ENCODE results near the gene FAAP20.

Gene FAAP20

DNA sequence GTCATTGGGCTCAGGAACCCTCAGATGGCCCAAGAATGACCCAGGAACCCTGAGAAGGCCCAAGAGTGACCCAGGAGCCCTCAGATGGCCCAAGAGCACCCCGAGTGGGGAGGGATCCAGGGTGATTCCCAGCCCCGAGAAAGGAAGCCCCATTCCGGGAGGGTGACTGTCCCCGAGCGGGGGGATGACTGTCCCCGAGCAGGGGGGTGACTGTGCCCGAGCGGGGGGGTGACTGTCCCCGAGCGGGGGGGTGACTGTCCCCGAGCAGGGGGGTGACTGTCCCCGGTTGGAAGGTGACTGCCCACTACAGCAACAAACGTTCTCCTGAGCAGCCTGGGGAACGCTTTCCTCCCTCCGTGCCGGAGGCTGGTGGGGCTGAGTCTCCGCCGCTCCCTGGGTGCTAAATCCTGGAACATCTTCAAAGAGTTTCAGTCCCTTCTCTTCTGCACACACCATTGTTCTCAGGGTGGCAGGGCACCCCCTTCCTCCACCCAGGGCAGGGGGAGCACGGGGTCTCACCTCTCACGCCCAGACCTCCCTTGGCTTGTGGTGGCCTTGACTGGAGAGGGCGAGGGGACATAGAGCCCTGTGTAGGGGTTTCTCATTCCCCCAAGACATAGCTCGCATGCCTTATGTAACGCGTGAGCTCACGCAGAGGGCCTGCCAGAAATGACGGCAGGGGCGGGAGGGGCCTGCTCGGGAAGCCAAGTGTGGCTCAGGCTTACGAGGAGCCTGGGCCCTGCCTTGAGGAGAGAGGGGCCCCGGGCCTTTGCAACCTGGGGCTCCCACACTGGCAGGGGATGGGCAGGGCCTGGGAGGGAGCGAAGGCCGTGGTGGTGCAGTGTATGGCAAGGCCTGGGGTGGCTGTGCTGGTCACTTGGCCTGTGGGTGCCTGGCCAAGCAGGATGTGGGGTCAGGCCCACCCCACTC is 19.3 kb upstream of the FAAP20 start:
- peak overlapping the region in 2 of 7 experiments; percentile 18 to 21 for H3K4me3 ChIP-seq

DNA sequence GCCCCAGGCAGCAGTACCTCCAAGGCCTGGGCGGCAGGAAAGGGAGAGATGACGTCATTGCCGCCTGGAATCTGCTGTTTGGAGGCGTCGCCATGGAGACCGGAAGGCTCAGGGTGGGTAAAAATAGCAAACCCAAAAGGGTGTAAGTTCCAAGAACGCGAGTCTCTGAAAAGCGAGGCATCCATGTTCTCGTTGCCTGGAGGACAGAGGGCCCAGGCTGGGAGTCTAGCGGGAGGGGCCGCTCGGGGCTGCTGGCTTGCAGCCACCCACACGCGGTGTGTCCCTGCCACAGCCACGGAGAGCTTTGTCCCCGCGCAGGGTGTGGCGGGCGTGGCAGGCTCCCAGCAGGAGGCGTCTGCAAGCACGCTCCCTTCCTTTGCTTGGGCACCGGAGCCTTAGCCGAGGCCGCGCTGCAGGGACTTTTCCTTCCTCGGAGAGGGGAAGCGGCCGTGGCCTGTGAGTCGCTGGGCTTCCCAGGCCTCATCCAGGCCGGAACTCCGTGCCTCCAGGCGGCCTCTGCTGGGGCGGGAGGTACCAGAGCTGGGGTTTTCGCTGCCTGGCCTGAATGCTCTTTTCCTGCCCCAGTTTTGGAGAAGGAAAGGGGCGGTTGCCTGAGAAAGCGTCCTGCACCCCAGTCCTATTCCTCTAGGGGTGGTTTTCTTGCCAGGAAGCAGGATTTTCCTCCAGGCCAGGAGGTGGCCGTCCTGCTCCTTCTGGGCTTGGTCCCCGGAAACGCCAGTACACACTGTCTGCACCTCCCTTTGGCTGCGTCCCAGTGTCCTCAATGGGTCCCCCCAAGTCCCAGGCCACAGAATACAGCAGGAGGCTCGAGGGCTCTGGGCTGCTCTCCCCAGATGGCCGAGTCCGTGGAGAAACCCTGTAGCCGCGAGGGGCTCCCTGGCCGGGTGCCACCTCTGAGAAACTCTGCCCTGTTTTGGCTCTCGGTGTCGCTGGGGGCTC is 18.2 kb upstream of the FAAP20 start:
- Histone ChIP-seq H3K27ac (peak overlapping the region; percentile 62 to 99 (median 92)), H3K4me3 (peak overlapping the region in 5 of 7 experiments; percentile 4 to 21 (median 13))

More for the DNA sequence above, 19.3 kb upstream of the FAAP20 start:
- peak overlapping the region; percentile 76 to 99 (median 92) for H3K27ac ChIP-seq

DNA sequence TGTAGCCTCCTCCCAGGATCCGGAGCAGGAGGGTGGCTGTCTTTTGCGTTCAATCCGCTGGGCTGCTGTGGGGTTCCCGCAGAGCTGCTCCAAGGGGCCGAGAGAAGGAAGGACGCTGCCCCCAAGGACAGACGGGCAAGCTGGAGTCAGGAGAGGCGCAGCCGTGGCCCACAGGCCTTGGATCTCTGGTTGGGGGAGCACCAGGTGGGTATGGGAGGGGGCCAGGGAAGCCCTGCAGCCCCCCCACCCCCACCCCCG is 17.6 kb upstream of the FAAP20 start:
- Histone ChIP-seq H3K4me3 (peak overlapping the region in 2 of 7 experiments; percentile 13 to 18), H3K27ac (peak overlapping the region; percentile 62 to 99 (median 92))

DNA sequence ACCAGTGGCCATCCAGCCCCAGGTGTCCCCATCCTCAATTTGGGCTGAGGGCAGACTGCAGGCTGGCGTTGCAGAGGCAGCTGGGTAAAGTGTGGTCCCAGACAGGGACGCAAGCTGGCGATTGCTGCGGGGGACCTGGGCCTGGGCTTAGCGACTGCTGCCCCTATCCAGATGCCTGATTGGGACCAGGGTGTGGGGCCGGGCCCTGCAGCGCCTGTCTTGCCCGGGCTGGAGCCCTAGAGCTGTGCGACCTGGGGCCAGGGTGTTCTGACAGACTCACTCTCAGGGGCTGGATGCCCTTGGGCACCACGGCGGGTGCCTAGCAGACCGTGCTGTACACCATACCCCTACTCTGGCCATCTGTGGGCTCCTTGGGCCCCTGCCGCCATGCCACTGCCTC is 16.2 kb upstream of the FAAP20 start:
- H3K27ac ChIP-seq = peak overlapping the region in 10 of 21 experiments; percentile 42 to 88 (median 79)
- H3K4me3 ChIP-seq = no peak overlapping the region

DNA sequence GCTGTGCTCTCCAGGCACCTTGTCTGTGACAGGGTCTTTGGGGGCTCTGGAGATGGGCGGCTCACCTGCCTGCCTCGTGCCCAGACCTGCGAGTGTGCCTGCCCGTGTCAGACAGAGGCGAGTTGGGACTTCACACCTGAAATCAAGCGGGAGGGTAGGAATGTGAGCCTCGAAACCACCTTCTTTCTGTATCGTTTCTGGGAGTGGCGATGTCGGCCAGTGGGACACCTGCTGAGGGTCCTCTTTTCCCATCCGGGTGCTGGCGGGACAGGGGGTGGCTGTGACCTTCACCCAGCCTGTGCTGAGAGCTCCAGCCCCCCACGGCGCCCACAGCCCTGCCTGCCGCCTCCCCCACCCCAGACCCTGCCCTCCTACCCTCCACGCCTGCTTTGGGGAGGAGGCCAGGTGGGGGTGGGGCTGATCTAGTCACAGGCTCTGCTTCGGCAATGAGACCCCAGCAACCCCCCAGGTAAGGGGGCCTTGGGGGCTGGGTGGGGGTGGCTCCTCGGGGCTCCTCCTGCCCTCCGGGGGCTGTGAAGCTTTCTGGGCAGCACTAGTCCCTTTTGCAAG is 15.6 kb upstream of the FAAP20 start:
- peak overlapping the region in 14 of 21 experiments; percentile 57 to 88 (median 78) for H3K27ac ChIP-seq
- H3K4me3 ChIP-seq = no peak overlapping the region

DNA sequence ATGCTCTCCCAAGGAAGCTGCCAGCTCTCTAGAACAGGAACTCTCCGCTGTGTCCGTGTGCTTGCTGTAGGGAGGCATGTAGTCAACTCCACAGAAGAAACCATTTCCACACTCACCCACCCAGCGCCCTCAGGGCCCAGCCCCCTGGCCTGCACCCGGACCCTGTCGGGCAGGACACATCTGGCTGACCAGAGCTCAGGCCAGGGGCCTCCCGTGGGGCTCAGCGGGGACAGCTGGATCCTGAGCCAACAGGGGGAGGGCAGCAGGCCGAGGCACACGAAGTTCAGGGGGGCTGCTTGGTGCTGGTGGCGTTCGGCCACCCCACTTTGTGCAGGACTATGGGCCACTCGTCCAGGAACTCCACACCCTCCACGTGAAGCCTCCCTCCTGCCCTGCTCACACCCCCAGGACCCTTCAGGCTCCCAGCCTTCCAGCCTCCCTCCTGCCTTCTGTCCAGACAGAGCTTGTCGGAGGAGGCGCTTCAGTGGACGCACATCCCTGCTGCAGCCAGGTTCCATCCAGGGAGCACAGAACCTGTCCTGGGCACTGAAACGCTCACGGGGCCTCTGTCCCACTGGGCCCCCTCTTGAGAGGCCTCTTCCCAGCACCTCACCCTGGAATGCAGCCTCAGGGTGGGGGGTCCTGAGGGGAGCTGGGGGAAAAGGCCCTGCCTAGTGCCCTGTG is 15.0 kb upstream of the FAAP20 start:
- Histone ChIP-seq H3K4me3 (no peak overlapping the region), H3K27ac (peak overlapping the region in 15 of 21 experiments; percentile 6 to 88 (median 78))

DNA sequence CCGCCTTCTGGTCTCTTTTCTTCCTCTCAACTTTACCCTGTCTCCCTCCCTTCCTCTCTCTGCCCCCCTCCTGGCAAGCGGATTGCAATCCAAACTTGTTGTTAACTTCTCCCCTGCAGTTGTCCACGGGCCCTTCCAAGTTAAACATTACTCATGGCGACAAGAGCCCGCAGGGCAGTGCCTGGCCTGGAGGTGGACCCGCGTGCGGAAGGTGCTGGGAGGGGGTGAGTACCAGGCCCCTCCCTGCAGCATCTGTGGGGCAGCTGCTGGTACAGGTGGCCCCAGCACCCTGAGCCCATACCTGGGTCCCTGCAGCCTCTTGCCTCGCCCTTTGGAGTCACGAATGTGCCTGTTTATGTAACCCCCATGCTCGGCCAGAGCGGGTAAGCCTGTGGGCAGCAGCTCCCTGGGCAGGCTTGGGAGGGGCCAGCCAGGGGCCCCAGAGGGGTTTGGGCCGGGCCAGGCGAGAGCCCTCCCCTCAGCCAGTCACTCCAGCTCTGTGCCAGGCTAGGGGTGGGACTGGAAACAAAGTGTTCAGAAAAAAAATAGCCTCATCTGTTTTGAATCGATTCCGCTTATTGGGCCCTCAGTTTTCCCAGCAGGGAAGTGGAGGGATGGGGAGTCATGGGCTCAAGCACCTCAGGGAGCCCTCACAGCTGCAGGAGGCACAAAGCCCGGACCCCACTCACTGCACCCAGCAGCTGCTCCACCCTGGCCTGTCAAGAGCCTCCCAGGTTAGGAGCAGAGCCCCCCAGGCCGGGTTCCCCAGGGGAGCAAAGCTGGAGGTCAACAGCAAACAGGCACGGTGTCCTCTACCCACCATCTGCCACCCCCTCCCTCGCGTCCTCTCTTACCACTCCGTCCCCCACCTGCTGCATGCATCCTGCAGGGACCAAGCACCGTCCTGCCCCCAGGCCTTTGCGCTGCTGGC is 14.0 kb upstream of the FAAP20 start:
- no peak overlapping the region for H3K4me3 ChIP-seq

DNA sequence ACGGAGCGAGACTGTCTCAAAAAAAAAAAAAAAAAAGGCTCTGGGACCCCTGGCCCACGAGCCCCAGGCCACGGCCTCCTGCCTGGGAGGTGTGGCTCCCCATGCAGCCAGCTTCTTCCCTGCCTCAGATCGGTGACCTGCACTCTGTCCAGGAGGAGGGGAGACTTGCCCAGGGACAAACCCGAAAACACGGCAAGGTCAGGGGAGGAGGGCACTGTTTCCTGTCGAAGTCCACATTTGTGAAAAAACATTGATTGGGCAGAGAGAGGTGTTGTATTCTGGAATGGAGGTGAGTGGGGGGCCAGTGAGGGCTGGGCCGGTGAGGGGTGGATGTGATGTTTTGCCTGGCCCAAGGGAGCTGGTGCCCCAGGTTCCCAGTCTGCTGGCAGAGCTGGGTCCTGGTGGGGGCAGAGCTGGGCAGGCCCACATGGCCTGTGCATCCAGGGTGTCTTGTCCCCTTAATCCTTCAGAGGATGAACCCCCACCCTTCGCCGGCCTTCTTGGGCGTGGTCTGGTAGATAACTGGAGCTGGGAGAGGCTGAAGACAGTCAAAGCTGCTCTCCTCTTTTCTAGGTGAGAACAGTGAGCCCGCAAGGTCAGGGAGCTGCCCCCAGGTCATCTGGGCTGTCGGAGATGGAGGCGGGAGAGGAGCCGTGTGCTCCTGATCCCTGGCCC is 12.4 kb upstream of the FAAP20 start:
- peak overlapping the region in 1 of 7 experiments; percentile 9 for H3K4me3 ChIP-seq
- peak overlapping the region in 20 of 21 experiments; percentile 41 to 88 (median 76) for H3K27ac ChIP-seq

More for the DNA sequence above, 14.0 kb upstream of the FAAP20 start:
- peak overlapping the region in 18 of 21 experiments; percentile 49 to 88 (median 76) for H3K27ac ChIP-seq

DNA sequence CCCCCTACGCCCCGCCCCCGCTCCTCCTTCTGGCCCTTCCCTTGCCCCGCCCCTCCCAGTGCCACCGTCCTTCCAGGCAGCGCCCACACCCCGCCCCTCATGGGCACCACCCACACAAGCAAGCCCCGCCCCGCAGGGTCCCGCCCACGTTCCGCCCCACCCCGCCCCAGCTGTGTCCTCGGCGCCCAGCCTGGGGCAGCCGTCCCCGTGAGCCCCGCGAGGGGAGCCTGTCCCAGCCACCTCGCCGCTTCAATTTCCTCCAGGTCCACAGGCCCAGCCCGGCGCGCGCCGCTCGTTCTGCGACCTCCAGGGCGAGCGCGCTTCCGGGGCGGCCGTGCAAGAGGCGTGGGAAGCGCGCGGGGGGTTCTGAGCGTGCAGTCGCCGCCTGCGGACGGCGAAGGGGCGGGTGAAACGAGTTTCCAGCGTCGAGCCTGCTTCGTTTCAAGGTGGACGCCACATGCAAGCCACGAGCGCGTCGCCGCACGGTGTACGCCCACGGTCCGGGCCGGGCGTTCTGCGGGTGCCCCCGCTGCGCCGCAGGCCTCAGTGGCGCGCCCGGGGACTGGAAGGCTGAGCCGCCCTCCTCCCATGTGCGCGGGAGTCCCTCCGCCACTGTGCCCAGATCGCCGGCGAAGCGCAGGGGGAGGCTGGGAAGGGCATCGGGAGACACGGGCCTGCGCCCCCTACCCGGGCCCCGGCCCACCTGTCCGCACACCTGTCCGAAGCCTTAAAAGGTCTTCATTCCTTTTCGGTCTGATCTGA is 10.8 kb upstream of the FAAP20 start:
- H3K27ac ChIP-seq = peak overlapping the region in 20 of 21 experiments; percentile 6 to 90 (median 76)
- peak overlapping the region; percentile 30 to 51 (median 36) for H3K4me3 ChIP-seq

DNA sequence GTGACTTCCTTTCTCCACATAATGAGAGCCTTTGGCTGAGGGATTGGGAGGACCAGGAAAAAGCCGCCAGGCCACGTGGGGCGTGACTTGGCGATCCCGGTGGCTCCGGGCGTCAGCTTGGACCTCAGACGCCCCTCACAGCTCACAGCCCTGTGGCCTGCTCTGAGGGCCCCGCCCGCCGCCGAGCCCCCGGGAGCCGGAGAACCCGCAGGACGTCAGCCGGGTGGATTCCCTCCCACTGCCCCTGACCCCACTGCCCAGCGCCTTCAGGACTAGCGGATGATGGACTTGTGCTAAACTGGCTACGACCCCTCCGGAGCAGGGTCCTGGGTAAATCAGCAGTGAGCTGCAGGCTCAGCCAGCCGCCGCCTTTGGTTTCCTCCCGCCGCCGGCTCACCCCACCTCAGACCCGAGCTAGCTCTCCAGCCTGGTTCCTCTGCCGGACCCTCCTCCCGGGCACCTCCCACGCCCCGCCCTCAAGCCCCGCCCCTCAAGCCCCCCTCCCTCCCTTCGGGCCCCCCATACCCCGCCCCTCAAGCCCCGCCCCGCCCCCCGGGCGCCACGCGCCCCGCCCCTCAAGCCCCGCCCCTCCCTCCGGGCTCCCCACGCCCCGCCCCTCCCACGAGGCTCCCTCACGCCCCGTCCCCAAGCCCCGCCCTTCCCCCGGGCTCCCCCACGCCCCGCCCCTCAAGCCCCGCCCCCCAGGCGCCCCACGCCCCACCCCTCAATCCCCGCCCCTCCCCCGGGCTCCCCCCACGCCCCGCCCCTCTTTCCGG is 10.0 kb upstream of the FAAP20 start:
- Histone ChIP-seq H3K27ac (peak overlapping the region; percentile 3 to 84 (median 72)), H3K4me3 (peak overlapping the region; percentile 17 to 38 (median 26))

DNA sequence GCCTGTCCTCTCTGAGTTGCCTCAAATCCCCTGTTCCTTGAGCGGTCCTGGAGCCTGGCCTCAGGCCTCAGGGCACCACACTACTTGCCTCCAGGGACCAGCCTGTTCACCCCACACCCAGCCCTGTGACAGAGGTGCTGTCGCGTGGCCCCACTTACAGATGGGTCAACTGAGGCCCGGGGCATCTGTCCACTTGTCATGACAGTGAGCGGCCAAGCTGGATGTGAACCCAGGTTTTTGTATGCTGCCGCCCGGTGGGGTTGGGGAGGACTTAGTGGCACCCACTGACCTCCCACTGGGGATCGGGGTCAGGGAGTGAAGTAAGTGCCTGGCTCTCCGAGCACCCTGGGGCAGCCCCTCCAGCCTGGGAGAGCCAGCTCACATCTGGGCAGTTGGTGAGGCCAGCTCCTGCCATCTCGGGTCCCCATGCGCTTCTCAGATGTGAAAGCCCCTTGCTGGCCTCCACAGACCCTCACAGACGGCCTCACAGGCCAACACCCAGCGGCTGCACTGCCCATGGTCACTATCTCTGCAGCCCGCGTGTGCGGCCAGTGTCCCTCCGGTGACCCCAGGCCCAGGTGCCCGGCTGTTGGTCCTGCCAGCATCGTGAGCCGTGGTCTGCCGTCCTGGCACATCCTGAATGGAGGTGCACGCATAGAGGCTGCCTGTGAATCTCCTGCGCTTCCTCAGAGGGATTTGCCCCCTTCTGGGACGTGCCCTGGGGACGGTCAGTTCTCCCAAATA is 9.3 kb upstream of the FAAP20 start:
- Histone ChIP-seq H3K4me3 (peak overlapping the region; percentile 17 to 38 (median 26)), H3K27ac (peak overlapping the region in 19 of 21 experiments; percentile 7 to 84 (median 76))

DNA sequence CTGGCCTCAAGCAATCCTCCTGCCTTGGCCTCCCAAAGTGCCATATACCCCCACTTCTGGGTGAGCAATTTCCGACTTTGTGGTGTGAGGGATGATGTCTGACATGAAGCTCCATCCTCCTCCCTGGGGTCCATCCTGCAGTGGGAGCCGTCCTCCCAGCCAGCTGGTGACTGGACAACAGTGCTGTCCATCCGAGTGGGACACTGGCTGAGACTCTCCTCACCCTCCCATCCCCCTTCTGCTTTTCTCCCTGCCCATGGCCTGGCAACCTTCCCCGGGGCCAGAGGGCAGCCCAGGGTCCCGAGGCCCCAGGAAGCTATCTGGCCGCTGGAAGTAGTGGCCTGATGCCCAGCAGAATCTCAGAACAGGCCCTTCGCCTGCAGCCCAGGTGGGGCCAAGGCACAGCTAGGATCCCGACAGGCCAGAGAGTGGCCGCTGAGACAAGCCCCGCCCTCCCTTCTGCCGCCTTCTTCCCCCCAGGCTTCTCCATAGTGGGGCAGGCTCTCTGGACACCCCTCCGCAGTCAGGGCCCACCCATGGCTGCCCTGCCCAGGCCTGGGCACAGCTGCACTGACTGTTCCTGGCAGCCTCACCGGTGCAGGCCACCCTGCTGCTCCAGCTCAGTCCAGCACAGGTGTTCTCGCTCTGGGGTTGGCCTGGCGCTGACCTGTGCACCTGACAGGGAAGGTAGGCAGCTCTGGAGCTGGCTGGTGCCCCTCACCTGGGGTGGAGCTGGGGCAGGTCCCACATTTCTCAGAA is 8.4 kb upstream of the FAAP20 start:
- H3K27ac ChIP-seq = peak overlapping the region in 6 of 21 experiments; percentile 7 to 84 (median 68)
- H3K4me3 ChIP-seq = no peak overlapping the region

DNA sequence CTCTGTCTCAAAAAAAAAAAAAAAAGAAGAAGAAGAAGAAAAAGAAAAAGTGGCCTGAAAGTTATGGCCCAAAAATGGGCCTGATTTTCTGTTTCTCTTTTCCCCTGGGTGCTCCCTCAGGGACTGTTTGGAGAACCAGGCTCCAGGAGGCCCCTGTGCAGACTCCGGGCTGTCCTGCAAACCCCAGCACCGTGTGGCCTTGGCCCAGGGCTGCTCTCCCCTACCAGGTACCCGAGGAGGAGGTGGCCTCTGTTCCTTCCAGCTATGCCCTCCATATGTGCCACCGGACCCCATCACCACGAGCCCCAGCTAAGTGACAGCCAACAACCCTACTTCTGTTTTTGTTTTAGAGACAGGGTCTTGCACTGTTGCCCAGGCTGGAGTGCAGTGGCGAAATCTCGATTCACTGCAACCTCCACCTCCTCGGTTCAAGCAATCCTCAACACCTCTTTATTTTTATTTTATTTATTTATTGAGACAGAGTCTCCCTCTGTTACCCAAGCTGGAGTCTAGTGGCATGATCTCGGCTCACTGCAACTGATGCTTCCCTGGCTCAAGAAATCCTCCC is 7.5 kb upstream of the FAAP20 start:
- H3K4me3 ChIP-seq = no peak overlapping the region
- no peak overlapping the region for H3K27ac ChIP-seq

DNA sequence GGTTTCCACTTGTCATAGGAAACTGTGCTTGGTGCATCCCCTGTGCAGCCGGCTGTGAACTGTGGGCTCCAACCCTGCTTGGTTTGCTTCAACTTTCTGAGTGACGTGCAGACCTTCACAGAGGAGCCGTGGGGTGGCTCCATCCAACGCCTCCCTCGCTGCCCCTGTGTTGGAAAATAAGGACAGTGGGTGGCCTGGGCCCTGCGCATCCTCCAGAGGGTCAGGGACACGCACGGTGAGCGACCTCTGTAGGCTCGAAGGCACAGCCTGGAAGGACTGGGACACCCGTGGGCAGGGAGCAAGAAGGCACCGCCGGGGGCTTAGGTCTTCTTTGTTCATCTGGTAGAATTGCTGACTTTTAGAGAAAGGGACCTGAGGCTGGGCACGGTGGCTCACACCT is 6.5 kb upstream of the FAAP20 start:
- H3K27ac ChIP-seq = peak overlapping the region in 1 of 21 experiments; percentile 5
- no peak overlapping the region for H3K4me3 ChIP-seq

Data from skin epidermis (tissue), 12 donors.